ENCODE results near the gene CALN1. TPM values are rescaled to one million over a fixed set of nuclear protein-coding genes. Genes with fewer than 3 reads are reported as not detected.

The CALN1 gene
- total and polyA plus RNA-seq, 2 experiments from 2014 or later = 7.6 to 14.5 TPM

GRCh38 chr7:72098807-72099580, 313.1 kb downstream of the CALN1 start:
- no peaks in the 10 kb centered on the region for H3K27me3 ChIP-seq (ENCODE audit: insufficient read depth)
- H3K79me2 ChIP-seq (replicated peaks; ENCODE audit: insufficient read depth) = no peaks in the 10 kb centered on the region
- peaks cover 10% of the 10 kb centered on the region for H3K27me3 Mint-ChIP-seq (ENCODE audit: insufficient read depth, low read depth, poor library complexity)
- no peaks in the 10 kb centered on the region for H3K9me2 ChIP-seq (ENCODE audit: insufficient read depth)
- no peak overlapping the region for H3K27ac Mint-ChIP-seq
- H3K36me3 Mint-ChIP-seq (ENCODE audit: low read depth) = peaks cover 10% of the 10 kb centered on the region; the same call in 2 of the 3 replicates
- no peaks in the 10 kb centered on the region for H3K4me1 ChIP-seq (ENCODE audit: insufficient read depth)
- H3K36me3 ChIP-seq (ENCODE audit: insufficient read depth) = no peaks in the 10 kb centered on the region
- H3K9me3 Mint-ChIP-seq = no peaks in the 10 kb centered on the region; the same call in 2 of the 3 replicates
- H3K4me3 ChIP-seq = no peak overlapping the region
- no peak for ATAC-seq
- peaks cover 3% of the 10 kb centered on the region; the same call in 1 of the 3 replicates for H3K4me1 Mint-ChIP-seq
- H2AFZ ChIP-seq = no peak overlapping the region
- TF ChIP-seq NANOG (IDR thresholded peaks at IDR 0.05; ENCODE audit: borderline replicate concordance) (no peak), ZNF114 (CRISPR knock-in tag; IDR thresholded peaks at IDR 0.05) (no peak), STAT1 (IDR thresholded peaks at IDR 0.05; ENCODE audit: unreplicated experiment) (no peak), POLR2AphosphoS5 (IDR thresholded peaks at IDR 0.05; ENCODE audit: low read depth) (no peak), ZNF331 (CRISPR knock-in tag; IDR thresholded peaks at IDR 0.05; ENCODE audit: low read depth) (no peak), REST (IDR thresholded peaks at IDR 0.05; ENCODE audit: unreplicated experiment) (no peak), ZNF462 (CRISPR knock-in tag; IDR thresholded peaks at IDR 0.05) (no peak)
- no peak overlapping the region for H3K4me3 Mint-ChIP-seq
- no peak overlapping the region for H3K27ac ChIP-seq (ENCODE audit: low read depth)
- H3F3A ChIP-seq (replicated peaks; ENCODE audit: low read depth) = no peaks in the 10 kb centered on the region
- DNase-seq (ENCODE audit: low spot score) = no peak
- H3K4me2 ChIP-seq = no peak overlapping the region
- peaks cover 3% of the 10 kb centered on the region; the same call in 1 of the 2 replicates for H4K20me1 ChIP-seq (replicated peaks; ENCODE audit: insufficient read depth)

All from GM23338 (cell line).